Measurements from ENCODE around the gene MYRF.

DNA sequence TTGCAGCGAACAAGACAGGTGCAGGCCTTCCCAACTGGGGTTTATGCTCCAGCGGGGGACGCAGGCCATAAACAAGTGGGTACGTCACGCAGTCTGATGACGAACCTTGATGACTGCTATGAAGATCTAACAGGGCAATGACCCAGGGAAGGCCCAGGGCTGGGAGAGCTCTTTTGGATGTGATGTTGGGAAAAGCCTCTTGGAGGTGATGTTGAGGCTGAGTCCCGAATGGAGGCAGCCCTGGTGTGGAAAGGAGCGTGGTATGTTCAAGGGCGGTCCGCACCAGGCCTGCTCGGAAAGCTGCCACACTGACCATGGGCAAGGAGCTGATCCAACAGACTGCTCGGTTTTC is 81.5 kb downstream of the MYRF start:
- TF ChIP-seq, protein P1, sequence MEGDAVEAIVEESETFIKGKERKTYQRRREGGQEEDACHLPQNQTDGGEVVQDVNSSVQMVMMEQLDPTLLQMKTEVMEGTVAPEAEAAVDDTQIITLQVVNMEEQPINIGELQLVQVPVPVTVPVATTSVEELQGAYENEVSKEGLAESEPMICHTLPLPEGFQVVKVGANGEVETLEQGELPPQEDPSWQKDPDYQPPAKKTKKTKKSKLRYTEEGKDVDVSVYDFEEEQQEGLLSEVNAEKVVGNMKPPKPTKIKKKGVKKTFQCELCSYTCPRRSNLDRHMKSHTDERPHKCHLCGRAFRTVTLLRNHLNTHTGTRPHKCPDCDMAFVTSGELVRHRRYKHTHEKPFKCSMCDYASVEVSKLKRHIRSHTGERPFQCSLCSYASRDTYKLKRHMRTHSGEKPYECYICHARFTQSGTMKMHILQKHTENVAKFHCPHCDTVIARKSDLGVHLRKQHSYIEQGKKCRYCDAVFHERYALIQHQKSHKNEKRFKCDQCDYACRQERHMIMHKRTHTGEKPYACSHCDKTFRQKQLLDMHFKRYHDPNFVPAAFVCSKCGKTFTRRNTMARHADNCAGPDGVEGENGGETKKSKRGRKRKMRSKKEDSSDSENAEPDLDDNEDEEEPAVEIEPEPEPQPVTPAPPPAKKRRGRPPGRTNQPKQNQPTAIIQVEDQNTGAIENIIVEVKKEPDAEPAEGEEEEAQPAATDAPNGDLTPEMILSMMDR (IDR thresholded peaks at IDR 0.05), result no peak
- TF ChIP-seq EZH2 (IDR thresholded peaks at IDR 0.05), result no peak

Measured in neural progenitor cell (in vitro differentiated cells).